ENCODE data around the gene PPM1H.

- TF ChIP-seq TCF12 (IDR thresholded peaks at IDR 0.05; ENCODE audit: low read depth) = no peak
- TF ChIP-seq EP300 (IDR thresholded peaks at IDR 0.05; ENCODE audit: borderline replicate concordance) = no peak
- no peak for TF ChIP-seq NFIC (IDR thresholded peaks at IDR 0.05)
- TF ChIP-seq TAF1 (IDR thresholded peaks at IDR 0.05; ENCODE audit: low read depth) = no peak
- TF ChIP-seq MAX (IDR thresholded peaks at IDR 0.05) = no peak
- no peak for TF ChIP-seq CEBPB (IDR thresholded peaks at IDR 0.05)
- no peak for TF ChIP-seq CREB1 (IDR thresholded peaks at IDR 0.05; ENCODE audit: low read depth)
- TF ChIP-seq REST (IDR thresholded peaks at IDR 0.05; ENCODE audit: low read depth) = no peak
- no peak for TF ChIP-seq RAD21 (IDR thresholded peaks at IDR 0.05; ENCODE audit: low read depth)
These were observed 281.6 kb downstream of the PPM1H start for GRCh38 chr12:62653304-62653703.

Measured in Ishikawa (cell line).